GM18951 (cell line): ENCODE data around the gene PCAT6.

ENCODE experiments used
- POLR2A ChIP-seq: IDR thresholded peaks from 4 replicates; pipeline ENCODE4 v1.6.1; 2011; ENCODE audit warnings: mild to moderate bottlenecking; ENCODE audit not compliant: insufficient read length, insufficient read depth; ENCODE audit errors: extremely low read depth
- in situ Hi-C: fragments of 300-500 bp; cut with MboI; formaldehyde crosslinking; loops from one replicate; pipeline ENCODE4 v1.12.0; 2022; ENCODE audit warnings: low sequenced_read_pairs, mixed read lengths, inconsistent platforms; ENCODE audit not compliant: unreplicated experiment

Gene PCAT6

DNA sequence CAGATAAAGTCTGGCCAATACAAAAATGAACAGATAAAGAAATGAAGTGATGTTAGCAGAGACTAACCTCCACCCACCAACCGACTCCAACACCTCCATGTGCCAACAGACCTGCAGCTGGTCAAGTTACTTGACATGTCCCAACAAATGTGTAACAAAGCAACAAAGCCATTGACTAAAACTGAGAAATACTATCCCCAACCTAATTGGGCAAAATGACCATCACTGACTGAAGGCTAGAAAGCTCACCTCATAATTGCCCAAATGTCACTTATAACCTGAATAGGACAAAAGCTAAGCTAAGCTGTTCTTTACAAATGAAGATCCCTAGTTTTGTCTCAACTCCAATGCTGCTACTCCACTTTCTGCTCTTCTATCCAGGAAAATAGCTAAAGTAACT is 10.0 kb upstream of the PCAT6 start:
- in situ Hi-C loops: no loop called here
- no peak for TF ChIP-seq POLR2A

DNA sequence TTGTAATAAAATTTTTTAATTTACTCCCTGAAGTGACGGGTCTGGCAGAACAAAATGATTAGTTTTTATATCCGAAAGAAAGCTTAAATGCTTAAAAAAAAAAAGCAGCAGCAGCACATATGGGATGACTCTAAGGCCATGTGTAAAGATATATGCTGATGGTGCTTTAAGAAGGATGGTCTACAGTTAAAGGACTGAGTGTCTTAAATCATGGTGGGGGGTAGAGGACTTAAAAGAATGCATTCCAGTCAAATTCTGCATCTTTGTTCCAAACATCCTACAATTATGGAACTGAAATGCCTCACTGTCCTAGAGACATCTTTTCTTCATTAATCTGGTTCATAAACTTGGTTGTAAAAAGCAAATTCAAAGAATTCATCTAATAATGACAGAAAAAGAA is 9.6 kb upstream of the PCAT6 start:
- in situ Hi-C loops: no loop called here
- no peak for TF ChIP-seq POLR2A

DNA sequence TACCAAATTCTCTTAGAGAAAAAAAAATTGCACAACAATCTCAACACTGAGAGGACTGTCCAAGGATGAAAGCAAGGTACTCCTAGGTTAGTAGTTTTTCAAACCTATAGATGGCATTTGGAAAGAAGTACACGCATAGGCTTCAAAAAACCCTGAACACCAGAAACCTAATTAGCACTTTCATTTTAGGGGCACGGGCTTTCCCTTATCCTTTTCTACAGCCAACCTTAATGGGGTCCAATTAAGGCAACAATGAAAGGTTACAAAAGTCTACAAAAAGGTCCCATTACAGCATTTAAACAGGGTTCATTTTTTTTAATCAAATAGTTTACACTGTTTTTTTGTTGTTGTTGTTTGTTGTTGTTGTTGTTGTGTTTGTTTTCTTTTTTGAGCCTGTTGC is 8.7 kb upstream of the PCAT6 start:
- in situ Hi-C loops: no loop called here
- TF ChIP-seq POLR2A: no peak

DNA sequence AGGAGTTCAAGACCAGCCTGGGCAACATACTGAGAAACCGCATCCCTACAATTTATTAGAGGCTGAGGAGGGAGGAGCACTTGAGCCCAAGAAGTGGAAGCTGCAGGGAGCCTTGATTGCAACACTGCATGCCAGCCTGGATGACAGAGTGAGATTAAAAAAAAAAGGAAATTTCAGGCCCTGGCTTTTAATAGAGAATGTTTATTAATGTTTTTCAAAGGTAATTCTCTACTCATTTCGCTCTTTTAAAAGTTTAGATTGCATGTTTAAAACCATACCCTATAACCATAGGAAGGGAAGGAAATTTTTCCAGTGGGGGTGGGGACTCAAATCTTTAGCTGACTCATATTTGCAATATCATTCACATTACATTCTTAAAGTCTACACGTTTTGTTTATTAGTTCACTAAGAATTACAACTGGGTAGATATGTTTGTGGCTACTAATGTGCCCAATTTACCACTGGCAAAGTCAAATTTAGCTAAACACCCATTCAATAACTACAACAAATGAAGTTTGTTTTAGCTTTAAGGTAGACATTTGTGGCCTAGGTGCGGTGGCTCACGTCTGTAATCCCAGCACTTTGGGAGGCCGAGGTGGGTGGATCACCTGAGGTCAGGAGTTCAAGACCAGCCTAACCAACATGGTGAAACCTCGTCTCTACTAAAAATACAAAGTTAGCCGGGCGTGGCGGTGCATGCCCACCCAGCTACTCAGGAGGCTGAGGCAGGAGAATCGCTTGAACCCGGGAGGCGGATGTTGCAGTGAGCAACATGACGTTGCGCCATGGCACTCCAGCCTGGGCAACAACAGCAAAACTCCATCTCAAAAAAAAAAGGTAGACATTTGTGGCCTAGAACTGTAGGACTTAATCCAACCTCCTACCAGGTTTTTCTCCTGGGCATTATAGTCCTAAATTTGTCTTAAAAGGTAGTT is 7.5 kb upstream of the PCAT6 start:
- TF ChIP-seq POLR2A: no peak

DNA sequence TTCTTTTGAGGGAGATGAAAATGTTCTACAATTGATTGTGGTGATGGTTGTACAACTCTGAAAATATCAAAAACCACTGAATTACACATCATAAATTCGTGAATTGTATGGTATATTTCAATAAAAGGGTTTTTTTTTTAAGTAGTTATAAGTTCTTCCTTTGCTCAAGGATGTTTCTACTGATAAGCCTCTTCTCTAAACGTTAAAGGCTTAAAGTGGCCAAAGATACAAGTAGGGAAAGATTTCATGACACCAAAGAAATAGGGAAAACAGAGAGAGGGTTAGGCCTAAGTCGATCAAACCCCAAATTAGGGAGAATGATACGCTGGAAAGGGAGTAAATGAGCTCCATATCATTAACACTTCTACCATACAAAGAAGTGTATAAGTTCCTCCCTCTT is 6.6 kb upstream of the PCAT6 start:
- no peak for TF ChIP-seq POLR2A

More for the DNA sequence above, 7.5 kb upstream of the PCAT6 start:
- in situ Hi-C loops: no loop called here

DNA sequence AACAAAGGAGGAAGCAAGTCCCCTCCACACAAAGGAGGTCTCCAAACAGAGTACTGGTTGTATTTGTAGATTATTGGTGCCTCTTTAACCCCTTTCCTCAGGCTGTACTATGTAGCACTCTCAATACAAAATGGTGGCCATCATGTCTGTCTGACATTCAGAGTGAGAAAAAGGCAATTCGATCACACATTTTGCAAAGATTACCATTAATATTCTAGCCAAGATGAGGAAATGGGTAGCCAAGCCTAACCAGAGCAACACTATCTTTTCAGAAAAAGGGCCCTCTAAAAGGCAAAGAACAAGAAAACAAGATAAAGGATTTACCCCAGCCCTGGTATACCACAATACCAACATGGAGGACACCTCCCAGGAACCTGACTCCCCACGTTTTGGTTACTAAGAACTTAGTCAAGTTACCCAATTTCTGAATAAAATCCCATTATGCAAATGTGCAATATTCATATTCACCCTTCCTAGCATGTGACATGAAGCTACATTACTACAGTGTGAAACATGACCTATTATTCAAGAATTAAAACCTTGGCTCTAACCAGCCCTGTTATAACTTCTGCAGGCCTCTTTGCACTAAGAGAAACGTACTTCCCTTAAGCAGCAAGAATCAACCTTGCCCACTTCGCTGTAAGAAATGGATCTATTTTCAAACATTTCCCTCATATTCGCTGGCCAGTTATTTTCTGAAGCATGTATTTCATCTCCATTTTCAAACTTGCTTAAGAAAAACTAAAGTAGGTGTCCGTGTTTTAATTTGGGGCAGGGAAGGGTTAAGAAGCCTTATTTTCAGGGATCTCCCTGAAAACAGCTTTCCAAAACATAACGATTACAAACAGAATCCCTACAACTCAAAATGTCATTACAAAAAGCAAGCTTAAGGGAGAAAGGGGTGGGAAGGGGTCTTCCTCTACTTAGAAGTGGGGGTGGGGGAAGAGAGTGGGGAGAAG is 4.6 kb upstream of the PCAT6 start:
- TF ChIP-seq POLR2A: no peak
- in situ Hi-C loops: no loop called here

More for the DNA sequence above, 6.6 kb upstream of the PCAT6 start:
- in situ Hi-C loops: no loop called here

DNA sequence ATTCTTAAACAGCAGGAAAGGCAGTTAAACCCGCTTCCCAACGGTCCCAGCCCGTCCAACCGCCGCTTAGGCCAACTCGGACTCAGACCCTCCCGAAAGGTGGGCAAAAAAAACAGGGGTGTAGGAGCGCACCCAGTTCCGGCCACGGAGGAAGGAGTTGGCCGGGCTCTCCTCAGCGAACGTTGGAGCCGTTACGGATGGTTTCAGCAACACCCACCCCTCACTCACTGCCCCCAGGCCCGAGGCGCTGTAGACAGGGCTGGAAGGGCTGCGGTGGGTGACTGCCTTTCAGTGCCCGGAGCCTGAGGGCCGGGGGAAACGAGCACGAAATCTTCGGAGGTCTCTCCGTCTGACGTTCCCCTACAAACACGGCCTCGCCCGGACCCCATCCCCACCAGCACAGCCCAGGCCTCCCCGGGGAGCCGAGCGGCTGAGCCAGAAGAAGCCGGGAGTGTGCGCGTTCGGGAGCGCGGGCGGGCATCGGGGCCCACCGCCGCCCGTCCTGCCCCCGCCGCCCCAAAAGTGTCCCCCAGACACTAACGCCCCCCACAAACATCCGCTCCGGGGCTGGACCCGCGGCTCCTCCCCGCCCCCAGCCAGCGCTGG is 3.8 kb upstream of the PCAT6 start:
- no peak for TF ChIP-seq POLR2A
- in situ Hi-C loops: no loop called here

DNA sequence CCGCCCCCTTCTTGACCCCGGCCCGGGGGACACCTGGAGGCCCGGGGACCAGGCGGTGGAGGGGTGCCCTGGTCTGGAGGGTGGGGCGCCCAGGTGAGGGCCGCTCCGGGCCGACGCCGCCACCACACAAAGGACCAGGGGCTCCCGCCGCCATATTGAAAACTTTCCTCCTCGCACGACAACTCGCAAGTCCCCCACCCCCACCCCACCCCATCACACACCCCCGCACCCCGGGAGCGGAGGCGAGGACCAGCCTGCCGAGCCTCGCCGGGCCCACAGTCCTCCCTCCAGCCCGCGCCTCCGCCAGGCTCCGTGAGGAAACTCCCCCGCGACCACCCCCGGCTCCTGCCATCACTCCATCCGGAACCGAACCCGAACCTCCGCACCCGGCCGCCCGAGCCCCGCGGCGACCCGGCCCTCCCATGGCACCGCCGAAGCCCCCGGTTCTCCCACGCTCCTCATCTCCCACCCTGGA is 3.3 kb upstream of the PCAT6 start:
- in situ Hi-C loops: no loop called here
- no peak for TF ChIP-seq POLR2A

DNA sequence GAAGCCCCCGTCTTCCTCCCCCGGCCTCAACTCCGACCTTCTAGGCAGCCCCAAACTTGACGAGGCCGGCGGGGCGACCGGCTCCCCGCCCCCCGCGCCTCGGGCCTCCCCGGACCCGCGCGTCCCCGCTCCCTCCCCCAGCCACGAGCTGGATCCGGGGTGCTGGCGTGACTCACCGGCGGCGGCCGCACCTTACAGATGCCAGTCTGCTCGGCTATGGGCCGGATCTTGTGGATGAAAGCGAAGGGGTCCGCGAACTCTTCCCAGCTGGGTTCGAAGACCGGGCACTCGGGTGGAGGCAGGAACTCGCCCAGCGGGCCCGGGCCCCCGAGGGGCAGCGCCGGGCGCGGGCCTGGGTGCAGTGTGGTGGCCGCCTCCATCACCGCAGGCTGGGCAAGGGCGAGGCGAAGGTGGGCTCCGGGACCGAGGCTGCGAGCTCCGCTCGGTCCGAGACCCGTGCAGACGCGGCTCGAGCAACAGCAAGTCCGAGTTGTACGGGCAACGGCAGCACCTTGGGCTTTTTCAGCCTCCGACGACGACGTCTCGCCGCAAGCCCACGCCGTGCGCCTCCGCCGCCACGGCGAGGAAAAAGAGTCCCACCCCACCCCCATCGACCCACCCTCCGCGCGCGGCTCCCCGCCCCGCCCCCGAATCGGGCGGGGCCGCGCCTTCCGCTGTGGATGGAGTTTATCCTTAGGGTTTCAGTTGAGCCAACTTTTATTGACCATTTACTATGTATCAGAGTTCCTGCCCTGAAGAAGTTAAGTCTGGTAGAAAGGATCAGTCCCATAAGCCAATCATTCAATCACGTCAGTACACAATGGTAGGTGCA is 2.6 kb upstream of the PCAT6 start, which contains the start of gene KDM5B:
Gene KDM5B (minus strand): TSS at position 496 of the 832 bp plus-strand sequence. CDS start 116 bp downstream, at position 380.
- in situ Hi-C loops: no loop called here
- peak; percentile 62 for TF ChIP-seq POLR2A

DNA sequence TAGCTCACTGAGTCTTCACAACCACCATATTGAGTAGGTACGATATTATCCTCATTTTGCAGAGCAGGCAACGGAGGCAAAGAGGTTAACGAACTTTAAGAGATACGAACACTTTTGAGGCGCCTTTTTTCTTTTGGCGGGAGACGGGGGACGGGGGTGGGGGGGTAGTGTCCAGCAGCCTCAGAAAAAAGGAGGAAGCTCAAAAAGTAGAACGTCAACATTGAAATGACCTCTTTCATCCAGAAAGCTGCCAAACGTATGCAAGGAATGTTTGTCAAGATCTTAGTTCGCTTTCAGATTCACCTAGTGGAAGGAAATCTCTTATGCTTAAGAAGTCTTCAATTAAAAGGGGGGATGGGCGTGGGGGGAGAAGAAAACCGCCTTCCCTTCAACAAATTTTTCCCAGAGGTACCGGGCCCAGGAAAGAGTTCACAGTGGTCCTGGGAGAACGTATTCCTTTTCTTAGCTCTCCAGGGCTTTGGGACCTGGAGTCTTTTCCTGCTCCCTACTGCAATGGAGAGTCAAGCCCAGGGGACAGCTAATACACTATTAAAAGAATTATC is 1.1 kb upstream of the PCAT6 start:
- in situ Hi-C loops: no loop called here
- no peak for TF ChIP-seq POLR2A

DNA sequence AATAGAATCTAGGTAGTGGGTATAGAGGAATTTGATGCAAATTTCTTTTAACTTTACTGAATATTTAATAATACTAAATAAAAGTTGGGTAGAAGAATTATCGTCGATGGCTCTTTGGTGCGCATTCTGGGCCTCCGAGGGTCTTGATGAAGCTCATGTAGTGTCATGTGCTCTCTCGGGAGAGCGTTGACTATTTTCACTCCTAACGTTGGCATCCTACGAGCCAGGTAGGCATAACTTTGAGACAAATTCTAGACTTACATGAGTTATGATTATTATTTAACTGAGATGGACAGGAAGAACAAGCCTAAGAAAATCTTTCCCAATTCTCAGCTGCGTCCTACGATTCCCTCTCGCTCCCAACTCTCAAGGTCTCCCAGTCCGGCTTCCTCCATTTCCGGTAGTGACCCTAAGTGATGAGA is 550 bp upstream of the PCAT6 start:
- in situ Hi-C loops: no loop called here
- TF ChIP-seq POLR2A: no peak
